Subcutaneous adipose tissue (tissue), 4 donors: Measurements from ENCODE around the gene CCDC15. TPM values are rescaled to one million over a fixed set of nuclear protein-coding genes. Genes with fewer than 3 reads are reported as not detected.

Experiments
- CTCF ChIP-seq: fragments of 450-650 bp; IDR thresholded peaks from one replicate; pipeline ENCODE4 v1.5.1; 2016; ENCODE audit warnings: low read depth, mild to moderate bottlenecking, control low read depth, antibody characterized with exemption, moderate library complexity
- total RNA-seq, 4 donors: library from RNA; depleted of rRNA; stranded (reverse); fragments of >200 nt; gene quantifications; one replicate each; pipeline ENCODE4 v1.1.0, GENCODE V29; 2016

The CCDC15 gene
- total RNA-seq, 4 donors from 2014 or later = 1.8 to 3.4 (median 2.6) TPM

- TF ChIP-seq CTCF = no peak
Observed at GRCh38 chr11:125084761-125085231, 130.8 kb downstream of the CCDC15 start.

GRCh38 chr11:125085301-125086081 lies 131.5 kb downstream of the CCDC15 start:
- no peak for TF ChIP-seq CTCF

- TF ChIP-seq CTCF = no peak
Observed at GRCh38 chr11:125086633-125087296, 132.8 kb downstream of the CCDC15 start.

- no peak for TF ChIP-seq CTCF
Observed at GRCh38 chr11:125088123-125088522, 134.1 kb downstream of the CCDC15 start.

- TF ChIP-seq CTCF = no peak
Observed at GRCh38 chr11:125088576-125089455, 134.8 kb downstream of the CCDC15 start.

- TF ChIP-seq CTCF = no peak
Observed at GRCh38 chr11:125090816-125091215, 136.8 kb downstream of the CCDC15 start.

Other genes with a start within 250 kb of the CCDC15 start
- gene NRGN, start 214.3 kb upstream of the CCDC15 start, total RNA-seq = 1 to 10 TPM in 3 of 4 donors, not detected in 1; 1.3 to 2.0 (median 2.0) TPM
- gene VSIG2, start 201.9 kb upstream of the CCDC15 start, total RNA-seq = not detected
- gene ESAM, start 191.9 kb upstream of the CCDC15 start, total RNA-seq = 10 to 100 TPM; 15.0 to 82.7 (median 38.6) TPM
- gene MSANTD2, start 153.8 kb upstream of the CCDC15 start, total RNA-seq = 10 to 100 TPM; 11.6 to 23.9 (median 15.0) TPM
- gene ROBO3, start 88.8 kb upstream of the CCDC15 start, total RNA-seq = 10 to 100 TPM; 10.7 to 19.7 (median 16.7) TPM
- gene ROBO4, start 56.3 kb upstream of the CCDC15 start, total RNA-seq = 100 to 1,000 TPM in 1 of 4 donors, 10 to 100 TPM in 3; 17.5 to 152 (median 21.0) TPM
- not detected for gene HEPN1, start 35.0 kb upstream of the CCDC15 start, total RNA-seq
- gene HEPACAM, start 18.2 kb upstream of the CCDC15 start, total RNA-seq = 10 to 100 TPM in 3 of 4 donors, 1 to 10 TPM in 1; 8.3 to 62.0 (median 13.6) TPM
- 10 to 100 TPM; 14.7 to 59.7 (median 22.5) TPM for gene SLC37A2, start 109.1 kb downstream of the CCDC15 start, total RNA-seq
- 10 to 100 TPM; 15.6 to 34.1 (median 30.8) TPM for gene TMEM218, start 157.4 kb downstream of the CCDC15 start, total RNA-seq
- 1 to 10 TPM in 3 of 4 donors, under 1 TPM in 1; 0.51 to 4.3 (median 2.3) TPM for gene PKNOX2, start 210.5 kb downstream of the CCDC15 start, total RNA-seq